A549 (cell line): ENCODE measurements around the gene GPR21. TPM values are rescaled to one million over a fixed set of nuclear protein-coding genes. Genes with fewer than 3 reads are reported as not detected.

Source experiments
- ATAC-seq, 2 experiments: fragments of 200-7000 bp in 1 of 2; fragments of >200 bp in 1 of 2; cut with Nextera tagmentation in 1 of 2; cut with Tn5 transposase in 1 of 2; 3 replicates each; pipeline versions ENCODE4 v1.8.0 to v1.9.1; 2018 to 2020; ENCODE audit warnings: mild to moderate bottlenecking in 1 of 2, moderate library complexity in 1 of 2
- CTCF ChIA-PET: fragments of 300-600 bp; sonication (Branson Sonifier 250); formaldehyde crosslinking; extraction: SDS; loops from one replicate; lab custom pipeline; 2021; ENCODE audit warnings: antibody characterized with exemption, inconsistent platforms; lab: Yijun Ruan, JAX
- POLR2A ChIA-PET: fragments of 350-600 bp; formaldehyde crosslinking; extraction: SDS; loops from one replicate; lab custom pipeline; 2021; ENCODE audit warnings: antibody characterized with exemption, inconsistent platforms; lab: Yijun Ruan, JAX
- DNase-seq, 2 experiments: peaks; one replicate each; pipeline versions ENCODE4 v3.0.0 to v3.0.0-alpha.2; 2011 to 2016; ENCODE audit warnings: low read depth in 1 of 2, low spot score in 1 of 2
- FAIRE-seq: peaks from 2 replicates; lab custom pipeline; 2011; peaks lifted over from hg19 to GRCh38; lab: Jason Lieb, UNC
- H3K27ac ChIP-seq, 2 experiments: fragments of >200 bp; sonication (Bioruptor Twin); formaldehyde crosslinking; 3 replicates each; pipeline ENCODE4 v1.5.1; 2016 to 2017
- H3K4me1 ChIP-seq: fragments of >200 bp; sonication (Bioruptor Twin); formaldehyde crosslinking; 3 replicates; pipeline ENCODE4 v1.6.1; 2016
- H3K4me2 ChIP-seq: fragments of >200 bp; sonication (Bioruptor Twin); formaldehyde crosslinking; 3 replicates; pipeline ENCODE4 v1.6.1; 2016
- H3K4me3 ChIP-seq: fragments of >200 bp; sonication (Bioruptor Twin); formaldehyde crosslinking; 3 replicates; pipeline ENCODE4 v1.5.1; 2016
- H3K9me3 ChIP-seq: fragments of >200 bp; sonication (Bioruptor Twin); formaldehyde crosslinking; 3 replicates; pipeline ENCODE4 v1.6.1; 2016
- BCL3 ChIP-seq: fragments of >200 bp; sonication (Bioruptor Twin); formaldehyde crosslinking; IDR thresholded peaks from 3 replicates; pipeline ENCODE4 v1.6.1; 2016
- CBX8 ChIP-seq: fragments of 200-600 bp; sonication (generic); IDR thresholded peaks from 2 replicates; pipeline ENCODE4 v1.6.1; 2016
- E2F6 ChIP-seq: IDR thresholded peaks from 2 replicates; pipeline ENCODE4 v1.6.1; 2012; ENCODE audit warnings: low read depth, borderline replicate concordance
- EHMT2 ChIP-seq: fragments of 200-600 bp; sonication (generic); IDR thresholded peaks from 2 replicates; pipeline ENCODE4 v1.6.1; 2016; ENCODE audit warnings: antibody characterized with exemption, low read depth, mild to moderate bottlenecking, moderate library complexity
- ELK1 ChIP-seq: fragments of 150-350 bp; IDR thresholded peaks from 2 replicates; pipeline ENCODE4 v1.6.1; 2014; ENCODE audit warnings: low read depth, mild to moderate bottlenecking, low read length
- EP300 ChIP-seq, 2 experiments: fragments of >200 bp; sonication (Bioruptor Twin); formaldehyde crosslinking; IDR thresholded peaks; 2 replicates in 1 of 2; 3 replicates in 1 of 2; pipeline ENCODE4 v1.6.1; 2016 to 2017
- FOSB ChIP-seq: fragments of 250-450 bp; sonication (Bioruptor Pico); IDR thresholded peaks from 2 replicates; pipeline ENCODE4 v1.5.0; 2020; ENCODE audit warnings: mild to moderate bottlenecking, moderate library complexity
- FOXS1 ChIP-seq: fragments of 250-450 bp; sonication (Bioruptor Pico); IDR thresholded peaks from 2 replicates; pipeline ENCODE4 v1.5.0; 2020; ENCODE audit warnings: mild to moderate bottlenecking, moderate library complexity
- HES2 ChIP-seq: fragments of >200 bp; sonication (Bioruptor Twin); formaldehyde crosslinking; IDR thresholded peaks from 2 replicates; pipeline ENCODE4 v1.6.1; 2016
- HEYL ChIP-seq: fragments of 250-450 bp; sonication (Bioruptor Pico); IDR thresholded peaks from 2 replicates; pipeline ENCODE4 v1.8.0; 2021; ENCODE audit warnings: mild to moderate bottlenecking, moderate library complexity
- HOXA7 ChIP-seq: fragments of 250-450 bp; sonication (Bioruptor Pico); IDR thresholded peaks from 2 replicates; pipeline ENCODE4 v1.5.0; 2020; ENCODE audit warnings: mild to moderate bottlenecking, moderate library complexity
- HOXB13 ChIP-seq: fragments of 250-450 bp; sonication (Bioruptor Pico); IDR thresholded peaks from 2 replicates; pipeline ENCODE4 v1.5.0; 2020; ENCODE audit warnings: low read depth, mild to moderate bottlenecking, moderate library complexity
- JUN ChIP-seq, 2 experiments: fragments of >200 bp; sonication (Bioruptor Twin); formaldehyde crosslinking; IDR thresholded peaks; 2 replicates in 1 of 2; 3 replicates in 1 of 2; pipeline ENCODE4 v1.6.1; 2016 to 2017
- KDM5A ChIP-seq: fragments of 200-600 bp; sonication (generic); IDR thresholded peaks from 2 replicates; pipeline ENCODE4 v1.6.1; 2016; ENCODE audit warnings: antibody characterized with exemption, mild to moderate bottlenecking
- MAX ChIP-seq: IDR thresholded peaks from 2 replicates; pipeline ENCODE4 v1.6.1; 2012
- NFE2L2 ChIP-seq: fragments of 150-350 bp; conservative IDR thresholded peaks from 2 replicates; pipeline ENCODE4 v1.6.1; 2014; ENCODE audit warnings: low read length
- NR3C1 ChIP-seq: fragments of >200 bp; sonication (Bioruptor Twin); formaldehyde crosslinking; IDR thresholded peaks from 3 replicates; pipeline ENCODE4 v1.6.1; 2017
- PBX3 ChIP-seq: IDR thresholded peaks from 2 replicates; pipeline ENCODE4 v1.6.1; 2012
- RAD21 ChIP-seq, 2 experiments: fragments of >200 bp in 1 of 2; sonication (Bioruptor Twin) in 1 of 2; formaldehyde crosslinking in 1 of 2; IDR thresholded peaks in 1 of 2; conservative IDR thresholded peaks in 1 of 2; 2 replicates in 1 of 2; 3 replicates in 1 of 2; pipeline ENCODE4 v1.6.1; 2012 to 2018; ENCODE audit warnings: inconsistent platforms in 1 of 2
- RARB ChIP-seq: fragments of 250-450 bp; sonication (Bioruptor Pico); IDR thresholded peaks from 2 replicates; pipeline ENCODE4 v1.8.0; 2021; ENCODE audit warnings: mild to moderate bottlenecking, moderate library complexity
- RCOR1 ChIP-seq: fragments of 150-350 bp; IDR thresholded peaks from 2 replicates; pipeline ENCODE4 v1.6.1; 2014; ENCODE audit warnings: antibody characterized with exemption, low read length, low read depth
- REST ChIP-seq: fragments of 200-600 bp; sonication (generic); IDR thresholded peaks from 2 replicates; pipeline ENCODE4 v1.6.1; 2016; ENCODE audit warnings: antibody characterized with exemption, mild to moderate bottlenecking, moderate library complexity
- RNF2 ChIP-seq: fragments of 200-600 bp; sonication (generic); IDR thresholded peaks from 2 replicates; pipeline ENCODE4 v1.6.1; 2016; ENCODE audit warnings: low read depth, mild to moderate bottlenecking, antibody characterized with exemption, moderate library complexity, borderline replicate concordance
- ZNF302 ChIP-seq: fragments of 250-450 bp; sonication (Bioruptor Pico); IDR thresholded peaks from 2 replicates; pipeline ENCODE4 v1.9.0; 2021; ENCODE audit warnings: inconsistent platforms, mild to moderate bottlenecking, moderate library complexity
- WGBS: methylation state at CpG from one replicate; pipeline ENCODE4 v1.1.6; 2017; ENCODE audit errors: missing lambda C conversion rate; 5-methylcytosine and 5-hydroxymethylcytosine counted together
- polyA plus RNA-seq, 4 experiments: library from polyadenylated mRNA; depleted of rRNA in 3 of 4; stranded (reverse); fragments of >200 nt; fragmentation: RNase III in 1 of 4; extraction: RNeasy Plus Mini Kit Qiagen cat#74134 plus additional on column Dnase treatment in 1 of 4; gene quantifications; 2 replicates in 3 of 4; 3 replicates in 1 of 4; pipeline ENCODE4 v1.2.3, GENCODE V29; 2011 to 2017

Gene GPR21
- polyA plus RNA-seq, 2 of the 4 experiments (the other 2 are of a cell fraction), result 0.13 TPM; not detected in 1

GRCh38 chr9:123031963-123032362 is 1.5 kb upstream of the GPR21 start:
- POLR2A ChIA-PET, result no interaction called here
- no peak for TF ChIP-seq FOSB (CRISPR knock-in tag)
- no peak for TF ChIP-seq RAD21 (conservative IDR thresholded peaks at IDR 0.05 in 1 of 2, IDR thresholded peaks at IDR 0.05 in 1 of 2)
- no peak for TF ChIP-seq HEYL (CRISPR knock-in tag)
- TF ChIP-seq EP300 (IDR thresholded peaks at IDR 0.05), result no peak
- TF ChIP-seq ZNF302 (CRISPR knock-in tag), result no peak
- no peak for TF ChIP-seq E2F6
- TF ChIP-seq RNF2, result no peak
- no peak for TF ChIP-seq RARB
- TF ChIP-seq HOXA7 (CRISPR knock-in tag), result no peak
- no peak for TF ChIP-seq ELK1
- TF ChIP-seq PBX3, result no peak
- TF ChIP-seq HES2, result no peak
- no peak for TF ChIP-seq JUN (IDR thresholded peaks at IDR 0.05)
- TF ChIP-seq RCOR1, result no peak
- TF ChIP-seq MAX, result no peak
- no peaks in the 10 kb centered on the region for H3K9me3 ChIP-seq
- ATAC-seq (no peak), FAIRE-seq (no peak), DNase-seq (no peak)
- H3K4me3 ChIP-seq, result no peak overlapping the region
- no peaks in the 10 kb centered on the region for H3K4me1 ChIP-seq
- H3K27ac ChIP-seq, result no peak overlapping the region
- WGBS, result 93% methylated on average over 1 of the region's 1 CpG
- no peak overlapping the region for H3K4me2 ChIP-seq
- CTCF ChIA-PET, result no interaction called here

GRCh38 chr9:123033864-123034601 is 566 bp downstream of the GPR21 start:
- ChIA-PET POLR2A (no interaction called here), CTCF (no interaction called here)
- ATAC-seq (no peak), DNase-seq (no peak)
- H3K4me1 ChIP-seq, result no peaks in the 10 kb centered on the region
- WGBS, result 87% methylated on average over 8 of the region's 8 CpGs
- TF ChIP-seq CBX8, result no peak
- TF ChIP-seq EHMT2, result no peak
- no peak for TF ChIP-seq NFE2L2
- no peak for TF ChIP-seq RARB
- no peak for TF ChIP-seq FOXS1 (CRISPR knock-in tag)
- TF ChIP-seq BCL3, result no peak
- no peak for TF ChIP-seq KDM5A
- TF ChIP-seq REST, result no peak
- no peak for TF ChIP-seq NR3C1
- no peak for TF ChIP-seq FOSB (CRISPR knock-in tag)
- no peak for TF ChIP-seq HOXB13 (CRISPR knock-in tag)
- no peak for TF ChIP-seq RCOR1
- TF ChIP-seq, all 56 proteins: peak for 0
- no peak overlapping the region for H3K27ac ChIP-seq
- H3K4me2 ChIP-seq, result no peak overlapping the region
- no peak overlapping the region for H3K4me3 ChIP-seq
- FAIRE-seq, result no peak
- no peaks in the 10 kb centered on the region for H3K9me3 ChIP-seq
